IMR-90 (cell line): ENCODE results near the gene IKZF4. TPM values are rescaled to one million over a fixed set of nuclear protein-coding genes. Genes with fewer than 3 reads are reported as not detected.

Source experiments
- ATAC-seq: fragments of 200-7000 bp; cut with Tn5 transposase; 2 replicates; pipeline ENCODE4 v1.9.1; 2020; ENCODE audit warnings: low read depth, mild to moderate bottlenecking, moderate library complexity
- BruUV-seq: library from RNA; stranded (reverse); fragments of 400-500 nt; replicated peaks from 2 replicates; lab custom pipeline; 2021; lab: Mats Ljungman, UMichigan
- CTCF ChIA-PET: fragments of 300-600 bp; formaldehyde crosslinking; extraction: SDS; loops from one replicate; lab custom pipeline; 2021; ENCODE audit warnings: antibody characterized with exemption; lab: Yijun Ruan, JAX
- POLR2A ChIA-PET: fragments of 300-600 bp; sonication (Branson Sonifier 250); formaldehyde crosslinking; loops from one replicate; lab custom pipeline; 2022; ENCODE audit warnings: antibody characterized with exemption; ENCODE audit not compliant: unreplicated experiment; lab: Charles Lee
- DNase-seq: peaks from one replicate; pipeline ENCODE4 v3.0.0; 2013
- H2AFZ ChIP-seq: replicated peaks from 2 replicates; pipeline ENCODE3; 2013; ENCODE audit warnings: low read length, mild to moderate bottlenecking; ENCODE audit not compliant: poor library complexity
- H2AK5ac ChIP-seq: 2 replicates; pipeline ENCODE4 v1.6.1; 2013; ENCODE audit warnings: low read depth, low read length, inconsistent platforms
- H2AK9ac ChIP-seq: replicated peaks from 2 replicates; pipeline ENCODE3; 2013; ENCODE audit warnings: mild to moderate bottlenecking, low read depth, low read length, moderate library complexity; ENCODE audit not compliant: poor library complexity
- H2BK120ac ChIP-seq: 2 replicates; pipeline ENCODE4 v1.6.1; 2013; ENCODE audit warnings: low read depth, low read length, inconsistent platforms
- H2BK15ac ChIP-seq: 3 replicates; pipeline ENCODE4 v1.6.1; 2013; ENCODE audit warnings: low read depth, low read length, inconsistent platforms
- H2BK20ac ChIP-seq: 2 replicates; pipeline ENCODE4 v1.6.1; 2013; ENCODE audit warnings: low read depth, mild to moderate bottlenecking, inconsistent platforms, low read length, moderate library complexity
- H2BK5ac ChIP-seq: 2 replicates; pipeline ENCODE4 v1.6.1; 2013; ENCODE audit warnings: mild to moderate bottlenecking, low read depth, low read length, inconsistent platforms; ENCODE audit not compliant: poor library complexity, severe bottlenecking
- H3K14ac ChIP-seq: replicated peaks from 2 replicates; pipeline ENCODE4 v1.6.1; 2013; ENCODE audit warnings: low read depth, low read length, inconsistent platforms
- H3K18ac ChIP-seq: 2 replicates; pipeline ENCODE4 v1.6.1; 2013; ENCODE audit warnings: low read depth, low read length, control low read depth
- H3K23ac ChIP-seq: 2 replicates; pipeline ENCODE4 v1.6.1; 2013; ENCODE audit warnings: low read depth, low read length, inconsistent platforms
- H3K27ac ChIP-seq: 2 replicates; pipeline ENCODE4 v1.5.1; 2013; ENCODE audit warnings: mild to moderate bottlenecking, control low read depth, low read length; ENCODE audit not compliant: insufficient read depth
- H3K27me3 ChIP-seq: 2 replicates; pipeline ENCODE4 v1.6.1; 2013; ENCODE audit warnings: low read length; ENCODE audit not compliant: control insufficient read depth, insufficient read depth
- H3K36me3 ChIP-seq: 2 replicates; pipeline ENCODE4 v1.6.1; 2013; ENCODE audit warnings: low read length, mixed read lengths; ENCODE audit not compliant: control insufficient read depth, insufficient read depth
- H3K4ac ChIP-seq: 2 replicates; pipeline ENCODE4 v1.6.1; 2013; ENCODE audit warnings: low read depth, low read length, inconsistent platforms
- H3K4me1 ChIP-seq: 2 replicates; pipeline ENCODE4 v1.6.1; 2013; ENCODE audit warnings: low read length, mixed read lengths; ENCODE audit not compliant: control insufficient read depth, insufficient read depth
- H3K4me2 ChIP-seq: 2 replicates; pipeline ENCODE4 v1.6.1; 2013; ENCODE audit warnings: low read depth, mild to moderate bottlenecking, control low read depth, low read length, moderate library complexity
- H3K4me3 ChIP-seq: 2 replicates; pipeline ENCODE4 v1.5.1; 2013; ENCODE audit warnings: low read depth, mild to moderate bottlenecking, control low read depth, low read length, moderate library complexity; ENCODE audit not compliant: insufficient read depth
- H3K56ac ChIP-seq: 2 replicates; pipeline ENCODE4 v1.6.1; 2013; ENCODE audit warnings: low read length, inconsistent platforms; ENCODE audit not compliant: insufficient read depth; ENCODE audit errors: extremely low read depth
- H3K79me1 ChIP-seq, 2 experiments: 2 replicates each; pipeline ENCODE4 v1.6.1; 2013; ENCODE audit warnings: low read length in 2 of 2, inconsistent platforms in 1 of 2, low read depth in 1 of 2
- H3K9ac ChIP-seq: 2 replicates; pipeline ENCODE4 v1.6.1; 2013; ENCODE audit warnings: low read depth, low read length, control low read depth
- H3K9me1 ChIP-seq: 2 replicates; pipeline ENCODE4 v1.6.1; 2013; ENCODE audit warnings: low read length, inconsistent platforms; ENCODE audit not compliant: insufficient read depth
- H3K9me3 ChIP-seq: 2 replicates; pipeline ENCODE4 v1.6.1; 2013; ENCODE audit warnings: low read length; ENCODE audit not compliant: control insufficient read depth, insufficient read depth
- H4K20me1 ChIP-seq: 2 replicates; pipeline ENCODE4 v1.6.1; 2013; ENCODE audit warnings: low read length, inconsistent platforms; ENCODE audit not compliant: insufficient read depth
- H4K5ac ChIP-seq: 2 replicates; pipeline ENCODE4 v1.6.1; 2013; ENCODE audit warnings: mild to moderate bottlenecking, low read depth, low read length, control low read depth
- H4K8ac ChIP-seq, 2 experiments: 2 replicates each; pipeline ENCODE4 v1.6.1; 2013; ENCODE audit warnings: low read depth in 2 of 2, low read length in 2 of 2, control low read depth in 1 of 2, inconsistent platforms in 1 of 2
- H4K91ac ChIP-seq: 2 replicates; pipeline ENCODE4 v1.6.1; 2013; ENCODE audit warnings: low read depth, low read length, inconsistent platforms; ENCODE audit not compliant: insufficient read depth
- CHD1 ChIP-seq: IDR thresholded peaks from 2 replicates; pipeline ENCODE4 v1.6.1; 2012; ENCODE audit warnings: low read depth, low read length, improper control_type of control experiment
- FOS ChIP-seq: fragments of 150-350 bp; IDR thresholded peaks from 2 replicates; pipeline ENCODE4 v1.6.1; 2016; ENCODE audit warnings: low read depth, low read length
- MAFK ChIP-seq: IDR thresholded peaks from 2 replicates; pipeline ENCODE4 v1.6.1; 2012; ENCODE audit warnings: low read depth, low read length, improper control_type of control experiment
- MAZ ChIP-seq: IDR thresholded peaks from 2 replicates; pipeline ENCODE4 v1.6.1; 2012; ENCODE audit warnings: low read depth, mild to moderate bottlenecking, low read length, improper control_type of control experiment, moderate library complexity, borderline replicate concordance
- POLR2A ChIP-seq: IDR thresholded peaks from 2 replicates; pipeline ENCODE4 v1.6.1; 2012; ENCODE audit warnings: mild to moderate bottlenecking, low read depth, low read length
- RAD21 ChIP-seq: IDR thresholded peaks from 2 replicates; pipeline ENCODE4 v1.6.1; 2012; ENCODE audit warnings: low read length, improper control_type of control experiment
- SMC3 ChIP-seq: fragments of 150-350 bp; IDR thresholded peaks from 2 replicates; pipeline ENCODE4 v1.6.1; 2016; ENCODE audit warnings: low read depth, mild to moderate bottlenecking, antibody characterized with exemption, low read length, moderate library complexity
- WGBS, 2 experiments: methylation state at CpG; one replicate each; pipeline versions ENCODE4 v1.1.5 to v1.1.7; 2013; ENCODE audit warnings: missing lambda C conversion rate in 2 of 2; ENCODE audit not compliant: insufficient read length in 1 of 2; ENCODE audit errors: extremely low coverage in 2 of 2; 5-methylcytosine and 5-hydroxymethylcytosine counted together
- dilution Hi-C: fragments of 300-500 bp; cut with HindIII; formaldehyde crosslinking; loops from one replicate; pipeline ENCODE4 v1.14.3; 2018; ENCODE audit warnings: low sequenced_read_pairs; ENCODE audit not compliant: unreplicated experiment
- in situ Hi-C: fragments of 300-500 bp; cut with MboI; formaldehyde crosslinking; loops from 3 replicates; pipeline ENCODE4 v1.14.3; 2019; ENCODE audit warnings: low sequenced_read_pairs, inconsistent platforms, mixed read lengths
- intact Hi-C: fragments of 100-400 bp; cut with micrococcal nuclease; formaldehyde crosslinking; loops from 2 replicates; pipeline ENCODE4 v1.10.0; 2022
- polyA plus RNA-seq, 3 experiments: library from polyadenylated mRNA; depleted of rRNA; stranded (reverse); fragments of >200 nt; gene quantifications; 2 replicates each; pipeline ENCODE4 v1.2.3, GENCODE V29; 2012; ENCODE audit warnings: low replicate concordance in 1 of 3
- total RNA-seq: library from RNA; depleted of rRNA; stranded (reverse); fragments of >200 nt; gene quantifications from 2 replicates; pipeline ENCODE4 v1.2.3, GENCODE V29; 2012

IKZF4 gene
- total and polyA plus RNA-seq, 2 of the 4 experiments (the other 2 are of a cell fraction): 1.8 to 7.1 TPM

- TF ChIP-seq CHD1 (no peak), MAFK (no peak), RAD21 (no peak), POLR2A (no peak), FOS (peak; percentile 80)
These were observed 59.1 kb downstream of the IKZF4 start, which contains the start of gene ERBB3 (continued) for GRCh38 chr12:56079723-56080555.

GRCh38 chr12:56080556-56081138 is 59.8 kb downstream of the IKZF4 start:
- H3K18ac ChIP-seq: no peak overlapping the region
- H2BK120ac ChIP-seq: no peak overlapping the region
- H3K36me3 ChIP-seq: no peaks in the 10 kb centered on the region
- no peak overlapping the region for H2BK20ac ChIP-seq
- intact Hi-C loops: no loop called here
- H3K56ac ChIP-seq: no peak overlapping the region
- in situ Hi-C loops: no loop called here
- TF ChIP-seq SMC3: no peak
- no peak for TF ChIP-seq MAZ
- no peak overlapping the region for H3K4ac ChIP-seq
- H3K27me3 ChIP-seq: peaks cover 38% of the 10 kb centered on the region
- H3K4me2 ChIP-seq: peak overlapping the region; percentile 96
- POLR2A ChIA-PET: no interaction called here
- H3K23ac ChIP-seq: peak overlapping the region; percentile 16; the same call in 1 of the 2 replicates
- DNase-seq (no peak), ATAC-seq (no peak)
- H3K9ac ChIP-seq: no peak overlapping the region
- H2AFZ ChIP-seq: peak overlapping the region; percentile 100
- H3K4me1 ChIP-seq: peaks cover 4% of the 10 kb centered on the region; the same call in 1 of the 2 replicates
- H3K14ac ChIP-seq: no peak overlapping the region
- peak overlapping the region; percentile 67; the same call in 1 of the 2 replicates for H3K4me3 ChIP-seq
- no peak overlapping the region for H4K5ac ChIP-seq
- H3K9me3 ChIP-seq: no peaks in the 10 kb centered on the region
- no peak overlapping the region for H3K27ac ChIP-seq
- H4K8ac ChIP-seq: no peak overlapping the region
- no peak overlapping the region for H2BK15ac ChIP-seq
- 0 out of 2 replicates have a peak, but pooled peaks cover 3% of the 10 kb centered on the region for H3K9me1 ChIP-seq
- no peak overlapping the region for H4K91ac ChIP-seq
- dilution Hi-C loops: no loop called here
- CTCF ChIA-PET: interaction anchor here (0.7 kb wide), 1 partner anchor 9 kb away, joined by 3 read pairs; no protein-coding TSS in a partner anchor
- no CpG with 5 or more reads among the region's 20 CpGs for WGBS, 2 experiments
- H3K79me1 ChIP-seq: no peaks in the 10 kb centered on the region
- no peak overlapping the region for H2BK5ac ChIP-seq
- H2AK9ac ChIP-seq: peak overlapping the region; percentile 86
- no peak overlapping the region for H2AK5ac ChIP-seq
- BruUV-seq: no TSS peak
- H4K20me1 ChIP-seq: no peaks in the 10 kb centered on the region; the same call in 1 of the 2 replicates
